HT1080 (cell line): ENCODE measurements around the gene SLC29A2. TPM values are rescaled to one million over a fixed set of nuclear protein-coding genes. Genes with fewer than 3 reads are reported as not detected.

Experiments
- DNase-seq: peaks from one replicate; pipeline ENCODE4 v3.0.0-alpha.2; 2015; ENCODE audit warnings: low read depth
- total RNA-seq: library from RNA; depleted of rRNA; stranded (reverse); fragments of >200 nt; shearing (Covaris generic); gene quantifications from 2 replicates; pipeline ENCODE4 v1.2.3, GENCODE V29; 2014

Gene SLC29A2
- total RNA-seq, 1 experiment from 2014 or later = 0.68 TPM

- DNase-seq = peak; percentile 74
Observed at GRCh38 chr11:66335531-66336233, 35.9 kb downstream of the SLC29A2 start.

GRCh38 chr11:66334605-66335442 lies 36.7 kb downstream of the SLC29A2 start:
- no peak for DNase-seq

GRCh38 chr11:66333896-66334604 lies 37.5 kb downstream of the SLC29A2 start:
- no peak for DNase-seq

- no peak for DNase-seq
Observed at GRCh38 chr11:66333220-66333877, 38.2 kb downstream of the SLC29A2 start.

GRCh38 chr11:66332371-66333219 lies 39.0 kb downstream of the SLC29A2 start:
- no peak for DNase-seq

GRCh38 chr11:66331542-66332370 lies 39.8 kb downstream of the SLC29A2 start:
- DNase-seq = no peak

- no peak for DNase-seq
Observed at GRCh38 chr11:66330931-66331330, 40.6 kb downstream of the SLC29A2 start.

GRCh38 chr11:66329165-66329673 lies 42.3 kb downstream of the SLC29A2 start:
- no peak for DNase-seq

GRCh38 chr11:66328302-66329144 lies 43.0 kb downstream of the SLC29A2 start:
- DNase-seq = peak; percentile 80

- no peak for DNase-seq
Observed at GRCh38 chr11:66328031-66328301, 43.6 kb downstream of the SLC29A2 start.

GRCh38 chr11:66327171-66328030 lies 44.2 kb downstream of the SLC29A2 start:
- DNase-seq = peak; percentile 66

GRCh38 chr11:66326261-66327111 lies 45.1 kb downstream of the SLC29A2 start:
- no peak for DNase-seq

GRCh38 chr11:66325263-66325671 lies 46.3 kb downstream of the SLC29A2 start:
- DNase-seq = no peak

- no peak for DNase-seq
Observed at GRCh38 chr11:66324664-66325063, 46.9 kb downstream of the SLC29A2 start.

- DNase-seq = no peak
Observed at GRCh38 chr11:66323684-66324083, 47.9 kb downstream of the SLC29A2 start.

GRCh38 chr11:66322732-66323427 lies 48.7 kb downstream of the SLC29A2 start:
- DNase-seq = no peak
